NCI-H146 (cell line): ENCODE measurements around the gene RRP1B.
A peak's percentile ranks its signal among the peaks of the same experiment; 100 is the strongest.
"Not testable (repeated sequence)": the region's sequence is repeated elsewhere in the genome, so short reads cannot be mapped to it uniquely, and the experiment has no call there.

Source experiments
- DNase-seq: peaks from one replicate; lab custom pipeline; 2025; lab: John Stamatoyannopoulos, UW

RRP1B gene

DNA sequence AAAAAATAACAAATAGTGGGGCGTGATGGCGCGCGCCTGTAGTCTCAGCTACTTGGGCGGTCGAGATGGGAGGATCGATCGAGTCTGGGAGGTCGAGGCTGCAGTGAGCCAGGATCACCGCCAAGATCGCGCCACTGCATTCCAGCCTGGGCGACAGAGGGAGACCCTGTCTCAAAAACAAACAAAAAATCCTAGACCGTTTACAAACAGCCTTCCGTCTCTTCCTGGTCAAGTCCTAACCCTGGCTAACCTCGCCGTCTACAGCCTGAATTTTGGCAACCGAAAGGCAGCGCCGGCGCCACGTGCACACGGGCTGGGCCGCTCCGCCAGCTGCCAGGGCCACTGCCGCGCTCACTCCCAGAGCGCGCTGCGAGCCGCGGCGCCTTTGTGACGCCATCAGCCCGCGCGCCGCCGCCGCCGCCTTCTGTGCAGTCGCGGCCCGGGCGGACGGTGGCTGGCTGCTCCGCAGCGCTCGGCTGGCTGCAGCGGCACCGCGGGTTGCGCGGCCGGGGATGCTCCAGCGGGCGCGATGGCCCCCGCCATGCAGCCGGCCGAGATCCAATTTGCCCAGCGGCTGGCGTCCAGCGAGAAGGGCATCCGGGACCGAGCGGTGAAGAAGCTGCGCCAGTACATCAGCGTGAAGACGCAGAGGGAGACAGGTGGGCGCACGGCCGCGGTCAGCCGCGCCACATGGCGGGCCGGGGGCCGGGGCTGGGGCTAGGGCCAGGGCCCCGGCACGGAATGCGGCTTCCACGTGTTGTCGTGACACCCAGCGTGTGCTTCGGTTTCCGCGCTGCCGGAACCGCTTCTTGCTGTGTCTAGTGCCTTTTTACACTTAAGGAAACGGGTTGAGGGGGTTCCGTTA is at the start of gene RRP1B, which contains the start of gene HSF2BP:
Gene RRP1B, plus strand, starts transcription at position 425 of the 865 bp plus-strand sequence. Its CDS starts 105 bp downstream, at position 530.
Gene HSF2BP, minus strand, starts transcription at position 353 of the 865 bp plus-strand sequence. CDS start 1,392 bp downstream, outside the sequence.
- peak; percentile 73 for DNase-seq

DNA sequence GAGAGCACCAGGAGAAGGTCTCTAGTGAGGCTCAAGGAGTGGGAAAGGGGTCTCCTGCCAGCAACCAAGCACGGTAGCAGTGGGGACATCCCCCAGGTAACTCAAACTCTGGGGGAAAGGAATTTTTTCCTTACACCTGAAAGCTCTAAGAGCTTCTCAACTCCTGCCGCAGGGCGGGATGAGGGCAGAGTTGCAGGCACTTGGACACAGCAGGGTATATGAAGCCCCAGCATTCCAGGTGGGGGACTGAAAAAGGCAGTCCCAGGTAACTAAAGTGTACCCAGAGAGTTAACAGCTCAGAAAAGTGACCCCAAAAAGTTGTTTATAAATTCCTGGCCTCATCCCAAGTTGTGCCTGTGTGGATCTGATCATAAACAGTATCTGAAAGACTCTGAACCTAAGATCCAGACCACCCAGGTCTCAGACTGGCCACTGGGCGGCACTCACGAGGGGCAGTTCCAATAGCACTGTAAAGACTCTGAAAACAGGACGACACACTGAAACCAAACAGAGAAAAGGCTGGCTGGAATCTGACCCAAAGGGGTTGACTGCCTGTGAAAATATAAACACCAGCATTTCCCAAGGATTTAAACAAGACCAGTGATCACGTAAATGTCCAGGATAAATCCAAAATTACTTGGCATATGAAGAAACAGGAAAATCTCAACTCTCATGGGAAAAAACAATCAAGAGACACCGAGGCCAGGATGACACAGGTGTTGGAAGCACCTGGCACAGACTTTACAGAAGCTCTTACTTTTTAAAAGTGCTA is 47.6 kb upstream of the RRP1B start:
- peak; percentile 70 for DNase-seq

DNA sequence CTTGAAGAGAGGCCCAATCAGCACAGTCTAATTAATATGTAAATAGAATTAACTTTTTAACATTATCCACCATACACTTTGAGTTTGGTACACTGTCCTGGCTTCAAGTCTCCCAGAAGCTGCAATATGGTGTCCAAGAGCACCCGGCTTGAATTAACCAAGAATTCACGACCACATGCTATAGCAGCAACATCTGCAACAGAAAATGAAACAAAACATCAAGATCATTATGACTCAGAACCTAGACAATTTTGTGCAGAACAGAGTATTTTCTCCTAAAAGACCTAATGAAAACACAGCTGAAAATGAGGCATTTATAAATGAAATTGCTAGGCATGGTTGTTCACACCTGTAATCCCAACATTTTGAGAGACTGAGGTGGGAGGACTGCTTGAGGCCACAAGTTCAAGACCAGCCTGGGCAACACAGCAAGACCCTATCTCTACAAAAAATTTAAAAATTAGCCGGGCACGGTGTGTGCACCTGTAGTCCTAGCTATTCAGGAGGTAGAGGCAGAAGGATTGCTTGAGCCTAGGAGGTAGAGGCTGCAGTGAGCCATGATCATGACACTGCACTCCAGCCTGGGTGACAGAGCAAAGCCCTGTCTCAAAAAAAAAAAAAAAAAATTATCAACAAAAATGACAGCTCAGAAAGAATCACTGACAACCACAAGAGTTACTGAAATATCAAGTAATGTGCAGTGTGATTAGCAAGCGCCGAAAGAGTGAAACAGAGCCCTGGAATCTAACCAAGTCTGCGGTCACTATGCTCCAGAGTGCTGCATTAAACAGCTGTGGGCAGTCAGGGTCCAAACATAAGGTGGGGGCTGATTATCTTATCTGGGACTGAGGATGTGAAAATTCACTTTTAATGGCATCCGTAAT is 45.4 kb upstream of the RRP1B start:
- no peak for DNase-seq

GRCh38 chr21:43614839-43615238 is 44.5 kb upstream of the RRP1B start:
- DNase-seq: no peak

DNA sequence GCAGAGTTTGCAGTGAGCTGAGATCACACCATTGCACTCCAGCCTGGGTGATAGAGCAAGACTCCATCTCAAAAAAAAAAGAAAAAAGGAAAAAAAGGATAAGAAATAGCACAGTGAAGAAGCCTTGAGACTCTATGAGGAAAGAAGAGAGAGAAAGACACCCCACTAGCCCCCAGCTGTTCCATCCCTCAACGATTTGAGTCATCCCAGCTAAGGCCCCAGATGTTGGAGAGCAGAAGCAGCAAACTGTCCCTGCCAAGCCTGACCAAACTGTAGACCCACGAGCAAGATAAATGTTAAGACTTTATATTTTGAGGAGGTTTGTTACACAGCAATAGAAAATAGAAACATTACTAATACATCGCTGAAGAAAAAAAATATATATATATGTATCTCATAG is 42.5 kb upstream of the RRP1B start:
- not testable (repeated sequence) for DNase-seq

DNA sequence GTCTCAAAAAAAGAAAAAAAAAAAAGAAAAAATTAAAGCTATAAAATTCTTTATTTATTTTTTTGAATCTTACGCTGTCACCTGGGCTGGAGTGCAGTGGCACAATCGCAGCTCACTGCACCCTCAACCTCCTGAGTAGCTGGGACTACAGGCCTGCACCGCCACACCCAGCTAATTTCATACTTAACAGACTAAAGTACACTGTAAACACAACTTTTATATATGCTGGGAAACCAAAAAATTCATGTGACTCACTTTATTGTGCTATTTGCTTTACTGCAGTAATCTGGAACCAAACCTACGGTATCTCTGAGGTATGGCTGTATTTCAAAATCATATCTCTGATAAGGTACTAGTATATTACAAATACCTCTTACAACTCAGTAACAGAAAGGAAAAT is 40.4 kb upstream of the RRP1B start:
- no peak for DNase-seq

GRCh38 chr21:43619344-43619743 is 40.0 kb upstream of the RRP1B start:
- DNase-seq: no peak

GRCh38 chr21:43619856-43620255 is 39.5 kb upstream of the RRP1B start:
- no peak for DNase-seq

GRCh38 chr21:43622796-43623195 is 36.6 kb upstream of the RRP1B start:
- no peak for DNase-seq

DNA sequence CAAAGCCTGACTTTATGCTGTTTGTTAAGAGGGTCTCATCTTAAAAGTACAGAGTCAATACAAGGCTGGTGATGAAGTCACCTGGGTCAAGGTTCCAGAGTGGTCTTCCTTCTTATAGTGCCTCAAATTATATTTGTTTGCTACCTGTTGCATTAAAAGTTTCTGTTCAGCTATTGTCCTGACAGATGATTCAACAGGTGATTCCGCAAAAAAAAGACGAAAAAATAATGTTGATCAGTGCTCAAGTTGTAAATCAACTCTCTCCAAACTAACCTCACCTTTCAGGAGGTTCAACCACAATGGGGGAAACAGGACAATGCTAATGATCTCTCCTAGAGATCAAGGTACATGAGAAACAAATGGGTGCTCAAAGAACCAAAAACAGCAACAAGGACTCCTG is 35.8 kb upstream of the RRP1B start:
- no peak for DNase-seq

GRCh38 chr21:43624339-43624738 is 35.0 kb upstream of the RRP1B start:
- peak; percentile 2 for DNase-seq

DNA sequence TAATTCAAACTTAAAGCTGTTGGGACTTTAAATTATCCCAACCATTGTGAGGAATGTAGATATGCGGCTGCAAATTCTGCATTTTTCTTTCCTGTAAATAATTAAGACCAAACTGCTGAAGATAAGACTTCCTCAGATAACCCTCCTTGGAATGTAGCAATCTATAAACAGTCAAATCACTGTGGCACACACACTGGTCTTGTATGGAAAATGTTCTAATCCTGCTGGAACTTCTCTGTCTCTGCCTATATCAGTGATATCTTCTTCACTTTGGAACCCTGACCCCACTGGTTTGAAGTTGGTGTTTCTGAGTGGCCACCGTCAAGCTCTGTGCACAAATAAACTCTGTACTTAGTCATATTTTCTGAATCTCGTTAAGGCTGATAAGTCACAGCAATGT is 33.0 kb upstream of the RRP1B start:
- no peak for DNase-seq

GRCh38 chr21:43627527-43627926 is 31.8 kb upstream of the RRP1B start:
- no peak for DNase-seq

GRCh38 chr21:43631411-43632107 is 27.8 kb upstream of the RRP1B start:
- no peak for DNase-seq

- no peak for DNase-seq
Measured at GRCh38 chr21:43632373-43632905, 26.9 kb upstream of the RRP1B start.

GRCh38 chr21:43634618-43635017 is 24.7 kb upstream of the RRP1B start:
- no peak for DNase-seq

- DNase-seq: no peak
Measured at GRCh38 chr21:43635436-43635835, 23.9 kb upstream of the RRP1B start.

DNA sequence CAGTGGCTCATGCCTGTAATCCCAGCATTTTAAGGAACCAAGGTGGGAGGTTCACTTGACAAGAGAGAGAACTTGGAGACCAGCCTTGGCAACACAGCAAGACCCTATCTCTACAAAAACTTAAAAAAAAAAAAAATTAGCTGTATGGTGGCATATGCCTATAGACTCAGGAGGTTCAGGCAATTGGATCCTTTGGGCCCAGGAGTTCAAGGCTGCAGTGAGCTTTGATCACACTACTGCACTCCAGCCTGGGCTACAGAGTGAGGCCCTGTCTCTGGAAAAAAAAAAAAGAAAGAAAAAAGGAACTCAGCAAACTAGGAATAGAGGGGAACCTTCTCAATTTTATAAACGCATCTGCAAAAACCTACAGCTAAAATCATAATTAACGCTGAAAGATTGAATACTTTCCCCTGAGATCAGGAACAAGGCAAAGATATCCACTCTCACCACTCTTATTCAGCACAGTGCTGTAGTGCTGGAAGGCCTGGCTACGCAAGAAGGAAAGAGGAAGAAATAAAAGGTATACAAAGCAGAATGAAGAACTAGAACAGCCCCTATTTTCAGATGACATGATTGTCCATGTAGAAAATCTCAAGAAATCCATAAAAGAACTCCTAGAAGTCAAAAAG is 21.7 kb upstream of the RRP1B start:
- DNase-seq: no peak

GRCh38 chr21:43639470-43640353 is 19.6 kb upstream of the RRP1B start:
- no peak for DNase-seq

DNA sequence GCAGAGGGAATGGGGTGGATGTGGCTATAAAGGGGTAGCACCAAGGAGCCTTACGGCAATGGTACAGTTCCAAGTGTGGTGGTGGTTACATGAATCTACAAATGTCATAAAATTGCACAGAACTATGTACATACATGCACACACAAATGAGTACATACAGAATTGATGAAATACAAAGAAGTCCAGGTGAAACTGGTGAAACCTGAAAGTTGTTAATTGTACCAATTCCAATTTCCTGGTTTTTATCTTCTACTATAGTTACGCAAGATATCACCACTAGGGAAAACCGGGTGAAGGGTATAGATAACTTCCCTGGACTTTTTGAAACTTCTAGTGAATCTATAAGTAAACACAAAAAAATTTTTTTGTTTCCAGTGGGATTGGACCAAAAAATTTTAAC is 19.0 kb upstream of the RRP1B start:
- DNase-seq: no peak
